ENCODE results near the gene VDR.

Gene VDR

DNA sequence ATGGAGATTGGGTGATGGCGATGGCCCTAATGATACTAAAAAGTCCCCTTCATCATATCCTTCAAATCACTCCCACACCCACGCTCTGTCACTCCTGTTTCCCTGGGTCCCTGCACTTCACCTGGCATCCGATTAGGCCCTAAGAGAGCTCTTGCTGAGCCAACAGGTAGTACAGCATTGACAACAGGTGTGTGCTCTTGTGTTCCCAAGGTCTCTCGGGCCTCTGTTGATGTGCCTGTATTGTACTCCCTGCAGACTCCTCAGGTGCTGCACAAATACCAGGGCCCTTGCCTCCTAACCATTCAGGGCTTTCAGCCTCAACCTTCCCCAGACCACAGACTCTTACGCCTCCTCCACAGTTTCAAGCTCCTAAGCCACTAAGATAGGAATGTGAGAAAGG lies 25.8 kb upstream of the VDR start:
- DNase-seq (ENCODE audit: low read depth) = no peak

GRCh38 chr12:47927346-47927745 lies 22.6 kb upstream of the VDR start:
- DNase-seq (ENCODE audit: low read depth) = no peak

- no peak for DNase-seq (ENCODE audit: low read depth)
Measured at GRCh38 chr12:47921907-47922306, 17.1 kb upstream of the VDR start.

DNA sequence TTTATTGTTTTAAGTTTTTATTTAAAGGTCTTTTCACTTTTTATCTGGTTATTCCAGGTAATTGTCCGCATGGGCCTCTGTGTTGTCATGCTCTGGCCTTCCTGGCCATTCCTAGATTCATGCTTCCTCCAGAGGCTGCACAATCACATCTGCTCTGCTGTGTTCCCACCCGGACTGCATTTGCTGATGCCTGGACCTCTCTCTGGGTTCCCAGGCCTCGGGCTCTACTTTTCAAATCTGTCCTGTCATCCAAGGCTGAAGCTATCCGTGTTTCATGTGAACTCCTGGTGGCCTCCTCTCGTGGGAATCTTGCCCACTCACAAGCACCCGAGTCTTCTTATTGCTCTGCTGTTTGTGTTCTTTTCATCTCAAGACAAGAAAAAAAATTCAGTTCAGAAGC lies 16.1 kb upstream of the VDR start:
- DNase-seq (ENCODE audit: low read depth) = no peak

DNA sequence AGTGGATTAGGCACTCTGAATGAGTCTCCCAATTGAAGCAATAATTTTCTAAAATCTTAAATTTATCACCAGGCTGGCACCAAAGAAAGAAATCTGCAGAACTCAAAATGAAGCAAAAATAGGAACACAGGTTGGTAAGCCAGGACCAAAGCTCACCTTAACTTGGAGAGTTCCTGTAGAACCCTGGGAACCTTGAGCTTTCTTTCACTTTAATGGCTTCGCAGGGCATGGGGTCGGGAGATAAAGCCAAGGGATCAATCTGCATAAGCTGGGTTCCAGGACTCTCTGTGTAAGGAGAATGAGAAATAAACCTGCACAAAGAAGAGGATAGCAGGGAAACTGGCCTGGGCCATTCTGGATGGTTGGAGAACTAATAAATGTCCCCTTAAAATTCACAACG lies 8.3 kb upstream of the VDR start:
- DNase-seq (ENCODE audit: low read depth) = no peak

- DNase-seq (ENCODE audit: low read depth) = no peak
Measured at GRCh38 chr12:47912556-47912955, 7.8 kb upstream of the VDR start.

DNA sequence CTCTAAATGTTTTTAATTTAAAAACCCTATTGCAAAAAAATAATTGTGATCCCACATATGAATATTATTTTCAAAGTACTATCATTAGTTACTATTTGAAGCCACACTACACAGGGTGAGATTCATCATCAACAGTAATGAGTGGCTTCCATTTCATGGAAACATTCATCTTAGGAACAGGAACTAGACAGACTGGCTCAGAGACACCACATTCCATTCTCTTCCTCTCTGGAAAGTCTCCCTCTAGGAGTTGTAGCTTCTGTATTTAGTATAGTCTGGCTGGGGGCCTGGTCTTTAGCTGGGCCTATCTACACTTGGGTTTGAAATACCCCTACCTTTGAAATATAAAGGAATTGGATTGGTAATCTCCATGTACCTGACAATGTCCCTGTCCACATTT lies 6.2 kb upstream of the VDR start:
- DNase-seq (ENCODE audit: low read depth) = no peak

DNA sequence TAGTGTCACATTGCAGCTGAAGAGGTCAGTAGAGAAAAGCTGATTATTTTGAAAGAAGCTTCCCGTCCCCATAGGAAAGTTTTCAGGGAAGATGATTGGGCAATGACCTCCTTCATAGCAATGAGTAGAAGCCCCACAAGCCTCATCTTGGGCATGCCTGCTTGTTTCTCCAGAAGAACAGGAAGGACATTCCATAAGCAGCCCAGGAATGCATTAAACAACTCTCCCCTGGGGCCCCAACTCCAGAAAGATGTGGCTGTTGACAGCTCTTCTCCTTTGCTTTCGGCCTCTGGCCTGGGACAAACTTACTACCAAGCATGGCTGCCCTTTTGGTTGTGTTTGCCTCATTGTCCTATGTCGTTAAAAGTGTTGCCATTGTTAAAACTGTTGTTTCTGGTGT lies 5.7 kb upstream of the VDR start:
- peak; percentile 20 for DNase-seq (ENCODE audit: low read depth)

GRCh38 chr12:47909839-47910465 lies 5.2 kb upstream of the VDR start:
- DNase-seq (ENCODE audit: low read depth) = no peak

GRCh38 chr12:47908738-47909137 lies 3.9 kb upstream of the VDR start:
- DNase-seq (ENCODE audit: low read depth) = no peak

DNA sequence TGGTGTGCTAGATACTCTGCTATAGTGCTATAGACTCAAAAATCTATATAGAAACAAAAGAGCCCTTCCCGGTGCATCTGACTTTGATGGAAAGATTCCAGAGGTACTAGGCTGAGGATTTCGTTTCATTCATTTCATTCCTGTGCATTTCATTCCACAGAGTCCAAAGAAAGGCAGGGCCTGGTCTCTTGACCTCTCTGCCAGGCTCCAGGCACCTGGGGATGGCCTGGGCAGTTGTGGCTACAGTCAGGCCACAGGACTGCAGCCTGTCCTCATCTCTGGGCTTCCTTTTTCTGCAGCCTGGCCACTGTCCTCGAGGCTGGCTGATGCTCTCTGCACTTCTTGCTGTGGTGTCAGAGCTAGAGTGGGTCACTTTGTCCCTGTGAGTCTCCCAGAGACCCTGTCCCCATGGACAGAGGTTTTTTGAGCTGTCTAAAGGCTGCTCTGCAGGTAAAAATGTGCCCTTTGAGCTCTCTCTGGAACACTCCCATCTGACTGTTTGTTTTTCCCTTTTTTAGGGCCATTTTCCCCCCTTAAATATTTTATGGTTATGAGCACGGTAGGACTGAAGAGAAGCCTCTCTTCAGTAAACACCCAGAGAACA lies 3.2 kb upstream of the VDR start:
- DNase-seq (ENCODE audit: low read depth) = no peak

GRCh38 chr12:47903927-47904712 lies 674 bp downstream of the VDR start:
- DNase-seq (ENCODE audit: low read depth) = peak; percentile 88

DNA sequence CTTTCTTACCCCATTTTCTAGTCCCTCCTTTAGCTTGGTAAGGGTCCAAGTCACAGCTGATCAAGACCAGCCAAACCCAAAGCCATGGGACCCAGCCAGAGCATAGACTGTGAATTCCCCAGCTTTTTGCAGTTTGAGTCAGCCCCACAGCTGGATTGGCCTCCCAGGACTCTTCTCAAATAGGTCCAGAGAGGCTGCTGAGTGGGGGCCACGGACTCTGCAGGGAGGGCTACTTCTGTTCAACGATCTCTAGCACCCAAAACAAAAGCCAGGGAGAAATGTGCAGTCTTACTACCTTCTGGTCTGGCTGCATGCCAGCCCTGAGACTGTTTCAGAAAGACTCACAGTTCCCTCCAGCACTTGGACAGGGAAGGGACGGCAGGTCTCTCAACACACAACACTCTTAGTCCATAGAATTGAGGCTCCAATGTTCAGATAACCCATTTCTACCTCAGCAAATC lies 1.6 kb downstream of the VDR start:
- DNase-seq (ENCODE audit: low read depth) = peak; percentile 61

GRCh38 chr12:47902131-47902639 lies 2.6 kb downstream of the VDR start:
- no peak for DNase-seq (ENCODE audit: low read depth)

- DNase-seq (ENCODE audit: low read depth) = no peak
Measured at GRCh38 chr12:47901718-47902093, 3.1 kb downstream of the VDR start.

DNA sequence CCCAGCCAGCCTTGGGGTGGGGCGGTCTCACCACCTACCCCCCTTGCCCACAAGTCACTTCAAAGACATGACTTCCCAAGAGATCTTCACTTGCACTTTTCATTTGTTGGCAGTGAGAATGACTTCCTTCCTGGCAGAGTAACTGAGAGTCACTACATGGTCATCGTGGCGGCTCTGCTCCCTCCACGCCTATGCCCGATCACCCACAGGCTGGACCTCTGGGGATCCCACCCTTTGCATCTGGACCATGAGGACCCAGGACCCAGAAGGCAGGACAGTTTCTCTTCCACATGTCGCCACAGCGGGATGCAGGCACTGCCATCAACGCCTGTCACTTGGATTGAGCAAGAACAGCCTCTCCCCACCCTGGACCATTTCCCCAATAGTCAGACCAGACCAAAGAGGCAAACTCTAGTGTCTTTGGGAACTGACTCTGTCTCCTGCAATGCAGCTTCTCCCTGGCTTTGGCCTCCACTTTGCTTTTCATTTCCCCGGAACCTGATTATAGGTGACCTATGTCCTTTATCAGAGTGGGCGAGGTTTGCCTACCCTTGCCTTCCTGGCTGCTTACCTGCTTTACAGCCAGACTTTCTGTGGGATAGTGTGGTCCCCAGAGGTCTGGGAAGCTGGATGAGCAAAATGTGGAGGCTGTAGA lies 3.6 kb downstream of the VDR start:
- DNase-seq (ENCODE audit: low read depth) = no peak

GRCh38 chr12:47900131-47901062 lies 4.4 kb downstream of the VDR start:
- peak; percentile 19 for DNase-seq (ENCODE audit: low read depth)

DNA sequence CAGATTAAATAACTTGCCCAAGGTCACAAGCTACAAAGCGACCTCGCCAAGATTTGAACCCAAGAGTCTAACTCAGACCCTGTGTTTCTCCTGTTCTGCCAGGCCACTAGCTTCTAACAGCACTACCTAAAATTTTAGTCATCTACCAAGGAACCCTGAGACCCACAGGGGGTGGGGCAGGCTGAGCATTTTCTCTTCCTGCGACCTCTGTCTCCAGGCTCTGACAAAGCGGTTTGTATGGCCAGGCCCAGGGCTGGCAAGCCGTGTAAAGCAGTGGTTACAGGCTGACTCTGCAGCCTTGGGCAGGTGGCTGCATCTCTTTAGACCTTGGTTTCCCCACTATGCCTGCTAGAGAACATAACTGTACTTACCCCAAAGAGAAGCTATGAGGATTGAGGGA lies 5.3 kb downstream of the VDR start:
- no peak for DNase-seq (ENCODE audit: low read depth)

GRCh38 chr12:47896633-47897032 lies 8.2 kb downstream of the VDR start:
- DNase-seq (ENCODE audit: low read depth) = no peak

- DNase-seq (ENCODE audit: low read depth) = no peak
Measured at GRCh38 chr12:47896022-47896421, 8.8 kb downstream of the VDR start.

DNA sequence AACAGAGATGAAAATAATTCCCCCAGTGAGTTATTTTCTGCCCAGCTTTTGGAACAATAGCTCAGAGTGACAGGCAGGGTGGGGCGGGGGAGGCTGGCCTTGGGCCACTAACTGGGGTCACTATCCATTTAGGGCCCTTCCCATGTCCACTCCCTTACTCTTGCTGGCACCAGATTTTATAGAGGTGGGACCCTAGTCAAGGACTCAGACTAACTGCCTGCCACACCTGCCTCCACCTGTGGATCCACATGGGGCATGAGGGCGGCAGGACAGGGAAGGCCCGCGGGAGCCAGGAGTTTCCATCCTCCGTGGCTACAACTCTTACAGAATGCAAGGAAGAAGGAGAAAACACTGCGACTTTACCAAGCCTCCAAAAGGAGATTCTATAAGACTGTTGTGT lies 10.1 kb downstream of the VDR start:
- no peak for DNase-seq (ENCODE audit: low read depth)

- DNase-seq (ENCODE audit: low read depth) = no peak
Measured at GRCh38 chr12:47894068-47894467, 10.7 kb downstream of the VDR start.
